K562 (cell line): Measurements from ENCODE around the gene CD160. TPM values are rescaled to one million over a fixed set of nuclear protein-coding genes. Genes with fewer than 3 reads are reported as not detected.

Experiments used
- ATAC-seq: fragments of 200-7000 bp; cut with Tn5 transposase; 3 replicates; pipeline ENCODE4 v1.9.1; 2020; ENCODE audit warnings: moderate library complexity
- BruUV-seq: library from RNA; stranded (reverse); fragments of 400-500 nt; replicated peaks from 2 replicates; lab custom pipeline; 2021; lab: Mats Ljungman, UMichigan
- CTCF ChIA-PET: fragments of 300-600 bp; formaldehyde crosslinking; extraction: SDS; loops from one replicate; lab custom pipeline; 2021; ENCODE audit warnings: low intra/inter-chr PET ratio; lab: Yijun Ruan, JAX
- POLR2A ChIA-PET: fragments of 300-600, 350-650 bp; sonication (Branson Sonifier 250); formaldehyde crosslinking; extraction: SDS; loops from one replicate; lab custom pipeline; 2021; ENCODE audit warnings: antibody characterized with exemption, inconsistent platforms; lab: Yijun Ruan, JAX
- DNase-seq, 4 experiments: peaks; one replicate each; pipeline versions ENCODE4 v3.0.0 to v3.0.0-alpha.2; 2011 to 2018; ENCODE audit warnings: low spot score in 3 of 4, mixed read lengths in 3 of 4; ENCODE audit errors: extremely low read depth in 1 of 4
- FAIRE-seq: peaks from 2 replicates; lab custom pipeline; 2011; peaks lifted over from hg19 to GRCh38; lab: Jason Lieb, UNC
- H2AFZ ChIP-seq: 2 replicates; pipeline ENCODE4 v1.6.0; 2011; ENCODE audit warnings: low read depth, low read length, control low read depth, inconsistent platforms
- H3K27ac ChIP-seq: fragments of 200-600 bp; 3 replicates; pipeline ENCODE4 v1.8.0; 2011; ENCODE audit warnings: low read depth, mild to moderate bottlenecking, control low read depth, inconsistent platforms, low read length, moderate library complexity, mixed read lengths; ENCODE audit errors: extremely low read depth
- H3K27me3 ChIP-seq, 2 experiments: fragments of 300-600 bp in 1 of 2; 2 replicates in 1 of 2; 3 replicates in 1 of 2; pipeline versions ENCODE4 v1.6.0 to v1.8.0; 2011; ENCODE audit warnings: inconsistent platforms in 2 of 2, low read length in 2 of 2, mild to moderate bottlenecking in 1 of 2, mixed read lengths in 1 of 2, moderate library complexity in 1 of 2; ENCODE audit not compliant: control insufficient read depth in 2 of 2, insufficient read depth in 2 of 2
- H3K36me3 ChIP-seq: fragments of 300-600 bp; 3 replicates; pipeline ENCODE4 v1.8.0; 2011; ENCODE audit warnings: mild to moderate bottlenecking, low read length, inconsistent platforms; ENCODE audit not compliant: control insufficient read depth, insufficient read depth
- H3K4me1 ChIP-seq, 2 experiments: fragments of 200-600 bp in 1 of 2; replicated peaks in 1 of 2; 2 replicates in 1 of 2; 3 replicates in 1 of 2; pipeline versions ENCODE4 v1.5.1 to v1.8.0; 2011; ENCODE audit warnings: inconsistent platforms in 2 of 2, low read length in 2 of 2, mild to moderate bottlenecking in 1 of 2, mixed read lengths in 1 of 2, moderate library complexity in 1 of 2; ENCODE audit not compliant: control insufficient read depth in 2 of 2, insufficient read depth in 2 of 2
- H3K4me2 ChIP-seq: 2 replicates; pipeline ENCODE4 v1.6.1; 2011; ENCODE audit warnings: low read length, control low read depth, inconsistent platforms, mixed read lengths; ENCODE audit not compliant: insufficient read depth
- H3K4me3 ChIP-seq: fragments of 200-600 bp; sonication (generic), shearing (Covaris generic); 2 replicates; pipeline ENCODE4 v1.5.1; 2016; ENCODE audit warnings: control low read depth, inconsistent platforms
- H3K79me2 ChIP-seq: fragments of 200-600 bp; 3 replicates; pipeline ENCODE4 v1.8.0; 2011; ENCODE audit warnings: low read length, inconsistent platforms; ENCODE audit not compliant: control insufficient read depth, insufficient read depth
- H3K9ac ChIP-seq, 2 experiments: 2 replicates each; pipeline versions ENCODE4 v1.6.0 to v1.6.1; 2011; ENCODE audit warnings: low read depth in 2 of 2, low read length in 2 of 2, control low read depth in 1 of 2, inconsistent platforms in 1 of 2, mild to moderate bottlenecking in 1 of 2, mixed read lengths in 1 of 2; ENCODE audit not compliant: insufficient read depth in 1 of 2
- H3K9me1 ChIP-seq: one replicate; pipeline ENCODE4 v1.6.0; 2011; ENCODE audit warnings: inconsistent platforms, mild to moderate bottlenecking, low read length, moderate library complexity; ENCODE audit not compliant: control insufficient read depth, insufficient read depth
- H3K9me3 ChIP-seq: replicated peaks from 2 replicates; pipeline ENCODE4 v1.5.1; 2011; ENCODE audit warnings: low read depth, low read length, inconsistent platforms; ENCODE audit not compliant: control insufficient read depth, insufficient read depth
- H4K20me1 ChIP-seq: replicated peaks from 2 replicates; pipeline ENCODE4 v1.6.1; 2011; ENCODE audit warnings: low read length, inconsistent platforms, mixed read lengths; ENCODE audit not compliant: control insufficient read depth, insufficient read depth
- CBX5 ChIP-seq: IDR thresholded peaks from 2 replicates; pipeline ENCODE4 v1.6.1; 2014; ENCODE audit warnings: low read depth, borderline replicate concordance
- CREBBP ChIP-seq: IDR thresholded peaks from one replicate; pipeline ENCODE4 v1.6.1; 2012; ENCODE audit warnings: low read depth, mild to moderate bottlenecking, control low read depth, inconsistent platforms, low read length
- ELF4 ChIP-seq: fragments of 450-650 bp; formaldehyde crosslinking; IDR thresholded peaks from 2 replicates; pipeline ENCODE4 v1.4.0; 2022; ENCODE audit warnings: missing genetic modification characterization
- HSF4 ChIP-seq: fragments of 250-450 bp; sonication (Bioruptor Pico); IDR thresholded peaks from 2 replicates; pipeline ENCODE4 v2.1.2; 2022; ENCODE audit warnings: mild to moderate bottlenecking, moderate library complexity, borderline replicate concordance
- JUN ChIP-seq, 2 experiments: sonication (generic) in 1 of 2; formaldehyde crosslinking in 1 of 2; IDR thresholded peaks; 2 replicates each; pipeline versions ENCODE4 v1.6.1 to v1.8.0; 2012 to 2022; ENCODE audit warnings: borderline replicate concordance in 2 of 2, mild to moderate bottlenecking in 2 of 2, improper control_type of control experiment in 1 of 2, low read depth in 1 of 2, low read length in 1 of 2, missing genetic modification reagents in 1 of 2
- PCBP1 ChIP-seq: fragments of 200-400 bp; formaldehyde crosslinking; IDR thresholded peaks from 2 replicates; pipeline ENCODE4 v1.6.1; 2018; ENCODE audit warnings: mild to moderate bottlenecking, low read depth, low read length; ENCODE audit not compliant: poor library complexity, severe bottlenecking
- ZBTB49 ChIP-seq: sonication (generic); formaldehyde crosslinking; IDR thresholded peaks from 2 replicates; pipeline ENCODE4 v1.8.0; 2022; ENCODE audit warnings: missing genetic modification reagents, mild to moderate bottlenecking, borderline replicate concordance
- ZNF133 ChIP-seq: fragments of 250-450 bp; sonication (Bioruptor Pico); IDR thresholded peaks from 2 replicates; pipeline ENCODE4 v1.4.0; 2020; ENCODE audit warnings: mild to moderate bottlenecking
- ZNF175 ChIP-seq: fragments of 200-800 bp; sonication (Bioruptor generic); IDR thresholded peaks from 2 replicates; pipeline ENCODE4 v1.6.1; 2016; ENCODE audit warnings: low read depth, mild to moderate bottlenecking, missing genetic modification characterization, missing compliant biosample characterization
- WGBS: fragments of 100-300 bp; shearing (Covaris generic); methylation state at CpG from one replicate; pipeline ENCODE4 v1.1.6; 2016; ENCODE audit warnings: low coverage, mixed read lengths; ENCODE audit not compliant: insufficient coverage; ENCODE audit errors: missing lambda C conversion rate; 5-methylcytosine and 5-hydroxymethylcytosine counted together
- in situ Hi-C: fragments of 300-500 bp; cut with MboI; formaldehyde crosslinking; loops from 4 replicates; pipeline ENCODE4 v1.15.0; 2018; ENCODE audit warnings: inconsistent platforms, mixed read lengths
- intact Hi-C: fragments of 100-400 bp; cut with micrococcal nuclease; formaldehyde crosslinking; loops from 2 replicates; pipeline ENCODE4 v1.14.2; 2022
- polyA plus RNA-seq, 8 experiments: library from polyadenylated mRNA; depleted of rRNA in 4 of 8; stranded (reverse) in 5 of 8; unstranded in 3 of 8; fragments of >200 nt; fragmentation: Nextera tagmentation in 2 of 8; fragmentation: Illumina TruSeq in 1 of 8; extraction: Ambion mirVana in 2 of 8; extraction: Trizol in 1 of 8; gene quantifications; 2 replicates each; pipeline versions ENCODE4 v1.2.1 to v1.2.3, GENCODE V29; 2011 to 2014; ENCODE audit warnings: inconsistent platforms in 1 of 8, missing spikeins in 1 of 8
- total RNA-seq, 7 experiments: library from RNA; depleted of rRNA in 6 of 7; stranded (reverse); fragments of >200 nt in 6 of 7; fragmentation: Illumina TruSeq in 2 of 7; extraction: Trizol in 2 of 7; gene quantifications; 2 replicates each; pipeline versions ENCODE4 v1.2.1 to v1.2.3, GENCODE V29; 2011 to 2021; ENCODE audit warnings: low replicate concordance in 1 of 7
- TF ChIP-seq, protein P1 (sequence below): IDR thresholded peaks from 3 replicates; pipeline ENCODE4 v1.6.1; 2011; ENCODE audit warnings: borderline replicate concordance, mild to moderate bottlenecking, moderate library complexity; ENCODE audit not compliant: insufficient read length; ENCODE audit errors: extremely low read depth

The CD160 gene
- total and polyA plus RNA-seq, 9 of the 15 experiments (the other 6 are each of a cell fraction or from before 2014, with no cell fraction given) = 0.01 TPM; not detected in 8

DNA sequence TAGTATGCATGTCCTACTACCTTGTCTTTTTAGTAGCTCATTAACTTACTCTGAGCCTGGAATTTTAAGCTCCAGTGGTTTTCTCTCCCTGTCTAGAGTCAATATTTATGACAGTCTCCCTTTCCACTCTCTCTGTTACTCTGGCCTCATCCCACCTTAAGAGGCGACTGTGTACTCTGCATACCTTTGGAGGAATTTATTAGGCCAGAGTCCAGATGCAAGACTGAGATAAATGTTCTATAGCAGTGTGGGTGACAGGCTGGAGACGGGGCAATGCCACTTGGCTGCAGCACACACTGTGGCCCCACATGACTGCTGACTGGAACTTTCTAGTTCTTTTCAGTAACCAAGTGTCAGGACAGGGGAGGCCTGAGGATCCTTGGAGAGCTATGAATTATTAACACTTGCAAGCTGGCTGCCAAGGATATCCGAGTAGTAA lies 8.1 kb upstream of the CD160 start:
- Histone ChIP-seq H3K4me3 (no peak overlapping the region), H3K9me1 (no peaks in the 10 kb centered on the region), H3K9me3 (no peaks in the 10 kb centered on the region), H4K20me1 (0 out of 2 replicates have a peak, but pooled peaks cover 4% of the 10 kb centered on the region), H3K9ac (no peak overlapping the region), H3K4me2 (no peak overlapping the region), H3K27ac (no peak overlapping the region), H3K27me3 (peaks cover 10 to 27% of the 10 kb centered on the region in 2 experiments; a peak in 4 of 5 replicates), H3K36me3 (no peaks in the 10 kb centered on the region), H2AFZ (no peak overlapping the region), H3K79me2 (no peaks in the 10 kb centered on the region), H3K4me1 (0 out of 5 replicates have a peak, but pooled peaks cover 0 to 4% of the 10 kb centered on the region in 2 experiments)
- TF ChIP-seq JUN (IDR thresholded peaks at IDR 0.05; ENCODE audit: borderline replicate concordance, low read depth, low read length) (no peak), JUN (CRISPR knock-in tag; IDR thresholded peaks at IDR 0.05; ENCODE audit: borderline replicate concordance) (no peak), CREBBP (no peak), ZNF175 (CRISPR knock-in tag) (no peak), ELF4 (CRISPR knock-in tag) (no peak), ZNF133 (no peak), ZBTB49 (CRISPR knock-in tag) (no peak), HSF4 (CRISPR knock-in tag) (no peak), CBX5 (no peak), PCBP1 (no peak)
- TF ChIP-seq, protein P1, sequence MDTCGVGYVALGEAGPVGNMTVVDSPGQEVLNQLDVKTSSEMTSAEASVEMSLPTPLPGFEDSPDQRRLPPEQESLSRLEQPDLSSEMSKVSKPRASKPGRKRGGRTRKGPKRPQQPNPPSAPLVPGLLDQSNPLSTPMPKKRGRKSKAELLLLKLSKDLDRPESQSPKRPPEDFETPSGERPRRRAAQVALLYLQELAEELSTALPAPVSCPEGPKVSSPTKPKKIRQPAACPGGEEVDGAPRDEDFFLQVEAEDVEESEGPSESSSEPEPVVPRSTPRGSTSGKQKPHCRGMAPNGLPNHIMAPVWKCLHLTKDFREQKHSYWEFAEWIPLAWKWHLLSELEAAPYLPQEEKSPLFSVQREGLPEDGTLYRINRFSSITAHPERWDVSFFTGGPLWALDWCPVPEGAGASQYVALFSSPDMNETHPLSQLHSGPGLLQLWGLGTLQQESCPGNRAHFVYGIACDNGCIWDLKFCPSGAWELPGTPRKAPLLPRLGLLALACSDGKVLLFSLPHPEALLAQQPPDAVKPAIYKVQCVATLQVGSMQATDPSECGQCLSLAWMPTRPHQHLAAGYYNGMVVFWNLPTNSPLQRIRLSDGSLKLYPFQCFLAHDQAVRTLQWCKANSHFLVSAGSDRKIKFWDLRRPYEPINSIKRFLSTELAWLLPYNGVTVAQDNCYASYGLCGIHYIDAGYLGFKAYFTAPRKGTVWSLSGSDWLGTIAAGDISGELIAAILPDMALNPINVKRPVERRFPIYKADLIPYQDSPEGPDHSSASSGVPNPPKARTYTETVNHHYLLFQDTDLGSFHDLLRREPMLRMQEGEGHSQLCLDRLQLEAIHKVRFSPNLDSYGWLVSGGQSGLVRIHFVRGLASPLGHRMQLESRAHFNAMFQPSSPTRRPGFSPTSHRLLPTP = no peak
- ATAC-seq = no peak
- 4% methylated on average over 3 of the region's 3 CpGs for WGBS
- intact Hi-C loops = no loop called here
- DNase-seq = no peak
- ChIA-PET CTCF (no interaction called here), POLR2A (interaction anchor here (0.6 to 0.8 kb wide), 2 partner anchors 9 to 98 kb away, joined by 3 to 4 read pairs; no protein-coding TSS in a partner anchor)
- in situ Hi-C loops = no loop called here
- FAIRE-seq = no peak
- BruUV-seq = no TSS peak
